OCI-LY7 (cell line): ENCODE data around the gene CCSAP. TPM values are rescaled to one million over a fixed set of nuclear protein-coding genes. Genes with fewer than 3 reads are reported as not detected.

Experiments
- BruUV-seq: library from RNA; stranded (reverse); fragments of 400-500 nt; replicated peaks from 2 replicates; lab custom pipeline; 2021; lab: Mats Ljungman, UMichigan
- CTCF ChIA-PET: fragments of 300-600 bp; sonication (Branson Sonifier 250); formaldehyde crosslinking; loops from one replicate; lab custom pipeline; 2022; ENCODE audit warnings: antibody characterized with exemption; ENCODE audit not compliant: unreplicated experiment; lab: Charles Lee
- POLR2A ChIA-PET: fragments of 300-600 bp; sonication (Branson Sonifier 250); formaldehyde crosslinking; loops from one replicate; lab custom pipeline; 2022; ENCODE audit warnings: antibody characterized with exemption; lab: Charles Lee
- DNase-seq: peaks from one replicate; pipeline ENCODE4 v3.0.0-alpha.2; 2015; ENCODE audit warnings: low spot score
- H2AFZ ChIP-seq: fragments of 200-600 bp; sonication (generic), shearing (Covaris generic); 2 replicates; pipeline ENCODE4 v1.6.1; 2014; ENCODE audit warnings: mild to moderate bottlenecking, antibody characterized with exemption, low read length, moderate library complexity
- H3K27ac ChIP-seq: fragments of 200-600 bp; sonication (generic); 2 replicates; pipeline ENCODE4 v1.5.1; 2014; ENCODE audit warnings: mixed run types, low read depth, mild to moderate bottlenecking, moderate library complexity, low read length, inconsistent platforms; ENCODE audit not compliant: poor library complexity, severe bottlenecking
- H3K36me3 ChIP-seq: fragments of 200-600 bp; sonication (generic); 2 replicates; pipeline ENCODE4 v1.6.1; 2014; ENCODE audit warnings: mild to moderate bottlenecking, antibody characterized with exemption, low read length, moderate library complexity, mixed read lengths; ENCODE audit not compliant: insufficient read depth
- H3K4me1 ChIP-seq: fragments of 200-600 bp; sonication (generic); 2 replicates; pipeline ENCODE4 v1.5.1; 2014; ENCODE audit warnings: mild to moderate bottlenecking, low read length; ENCODE audit not compliant: insufficient read depth, poor library complexity, severe bottlenecking
- H3K4me2 ChIP-seq: fragments of 200-600 bp; sonication (generic); 2 replicates; pipeline ENCODE4 v1.6.1; 2014; ENCODE audit warnings: mild to moderate bottlenecking, low read length
- H3K4me3 ChIP-seq: fragments of 200-600 bp; sonication (generic); 2 replicates; pipeline ENCODE4 v1.5.1; 2014; ENCODE audit warnings: mild to moderate bottlenecking, low read depth, low read length; ENCODE audit not compliant: poor library complexity, severe bottlenecking
- H3K79me2 ChIP-seq: fragments of 200-600 bp; sonication (generic); 2 replicates; pipeline ENCODE4 v1.6.1; 2016; ENCODE audit warnings: low read depth, mild to moderate bottlenecking, low read length, moderate library complexity, mixed read lengths; ENCODE audit not compliant: insufficient read depth
- H3K9me2 ChIP-seq: fragments of 200-600 bp; sonication (generic); 2 replicates; pipeline ENCODE4 v1.6.1; 2016; ENCODE audit warnings: mild to moderate bottlenecking, low read length, mixed read lengths; ENCODE audit not compliant: insufficient read depth
- H3K9me3 ChIP-seq: fragments of 200-600 bp; sonication (generic); 2 replicates; pipeline ENCODE4 v1.6.1; 2014; ENCODE audit warnings: mild to moderate bottlenecking, mixed run types, low read length, mixed read lengths
- H4K20me1 ChIP-seq: fragments of 200-600 bp; sonication (generic); 2 replicates; pipeline ENCODE4 v1.6.1; 2014; ENCODE audit warnings: mild to moderate bottlenecking, antibody characterized with exemption, low read length, moderate library complexity, mixed read lengths; ENCODE audit not compliant: insufficient read depth
- EZH2phosphoT487 ChIP-seq: fragments of 200-600 bp; sonication (generic); IDR thresholded peaks from 2 replicates; pipeline ENCODE4 v1.6.1; 2018; ENCODE audit warnings: low read depth, borderline replicate concordance, mild to moderate bottlenecking, mixed run types, antibody characterized with exemption, low read length, moderate library complexity, mixed read lengths
- intact Hi-C: fragments of 100-400 bp; cut with micrococcal nuclease; formaldehyde crosslinking; loops from one replicate; pipeline ENCODE4 v1.10.0; 2022; ENCODE audit not compliant: unreplicated experiment
- total RNA-seq, 2 experiments: library from RNA; depleted of rRNA in 1 of 2; stranded (reverse); fragments of >200 nt in 1 of 2; shearing (Covaris generic) in 1 of 2; gene quantifications; 2 replicates each; pipeline ENCODE4 v1.2.3, GENCODE V29; 2014 to 2022
- TF ChIP-seq, protein P1 (sequence below): fragments of 200-600 bp; sonication (generic); conservative IDR thresholded peaks from 2 replicates; pipeline ENCODE4 v1.5.1; 2014; ENCODE audit warnings: mild to moderate bottlenecking, antibody characterized with exemption, low read length, moderate library complexity, mixed read lengths

Gene CCSAP
- total RNA-seq, 2 experiments from 2014 or later = 10.5 to 15.7 TPM

DNA sequence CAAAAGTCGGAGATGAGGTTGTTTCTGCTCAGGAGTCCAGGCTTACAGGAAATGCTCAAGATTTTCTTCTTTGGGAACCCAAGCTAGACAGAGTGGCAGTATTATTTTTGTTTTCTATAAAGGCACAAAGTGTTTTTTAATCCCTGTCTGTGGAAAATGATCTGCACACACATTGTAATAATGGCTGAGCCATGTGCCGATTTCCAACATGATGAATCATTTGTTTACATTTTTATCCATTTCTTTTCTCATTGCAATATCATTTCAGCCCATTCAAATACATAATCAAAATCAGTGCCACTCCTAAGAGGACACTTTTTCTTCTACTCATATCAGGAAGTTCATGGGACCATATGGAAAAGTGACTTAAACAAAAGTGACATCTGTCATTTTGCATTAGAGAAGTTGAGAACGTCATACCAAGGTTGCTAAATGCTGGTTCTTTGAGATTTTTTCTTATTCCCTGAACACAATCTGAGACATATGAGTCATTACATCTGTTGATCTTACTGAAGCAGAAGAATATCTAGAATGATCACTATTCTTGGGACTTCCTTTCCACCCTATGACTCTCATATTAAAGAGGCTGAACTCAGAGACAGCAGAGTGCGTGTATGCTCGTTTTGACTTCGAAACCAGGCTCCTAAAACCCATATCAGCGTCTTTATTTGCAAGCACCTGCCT, 46.2 kb upstream of the CCSAP start:
- ChIA-PET CTCF (no interaction called here), POLR2A (interaction anchor here (0.6 kb wide), 1 partner anchor 33 kb away, joined by 3 read pairs; no protein-coding TSS in a partner anchor)
- Histone ChIP-seq H3K4me2 (no peak overlapping the region), H3K4me3 (no peak overlapping the region), H3K27ac (no peak overlapping the region), H3K9me2 (no peaks in the 10 kb centered on the region), H3K4me1 (no peaks in the 10 kb centered on the region), H3K79me2 (no peaks in the 10 kb centered on the region), H4K20me1 (no peaks in the 10 kb centered on the region), H3K9me3 (no peaks in the 10 kb centered on the region), H2AFZ (no peak overlapping the region), H3K36me3 (no peaks in the 10 kb centered on the region)
- TF ChIP-seq EZH2phosphoT487 = no peak
- DNase-seq = no peak
- intact Hi-C loops = no loop called here
- no TSS peak for BruUV-seq

DNA sequence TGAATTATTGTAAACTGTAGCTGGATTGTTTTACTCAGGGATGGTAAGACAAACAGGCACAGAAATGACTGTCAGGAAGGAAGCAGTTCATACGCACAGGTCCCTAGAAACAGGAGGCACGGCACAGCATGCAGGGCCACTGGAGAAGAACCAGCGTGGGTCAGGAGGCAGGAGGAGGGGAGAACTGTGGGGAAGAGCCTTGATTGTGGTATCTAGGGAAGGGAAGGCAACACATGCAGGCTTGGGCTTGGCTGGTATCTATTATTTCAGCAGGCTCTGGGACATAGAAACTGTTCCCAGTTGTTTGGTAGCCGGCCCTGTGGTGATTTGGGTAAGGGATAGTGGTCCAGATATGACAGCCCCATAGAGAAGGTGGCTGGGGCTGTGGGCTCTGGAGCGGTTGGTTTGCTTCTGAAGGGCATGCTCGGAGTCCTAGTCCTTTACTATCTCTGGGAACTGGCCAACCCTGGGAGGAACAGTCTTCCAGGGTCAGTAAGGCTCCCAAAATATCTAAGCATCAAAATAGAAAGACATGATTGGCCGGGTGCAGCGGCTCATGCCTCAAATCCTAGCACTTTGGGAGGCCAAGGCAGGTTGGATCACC, 43.1 kb upstream of the CCSAP start:
- H3K27ac ChIP-seq = no peak overlapping the region
- H3K36me3 ChIP-seq = no peaks in the 10 kb centered on the region
- H3K9me2 ChIP-seq = no peaks in the 10 kb centered on the region
- BruUV-seq = no TSS peak
- CTCF ChIA-PET = no interaction called here
- no peak for DNase-seq
- no peaks in the 10 kb centered on the region for H4K20me1 ChIP-seq
- no peaks in the 10 kb centered on the region for H3K79me2 ChIP-seq
- no peaks in the 10 kb centered on the region for H3K4me1 ChIP-seq
- no peaks in the 10 kb centered on the region for H3K9me3 ChIP-seq
- H2AFZ ChIP-seq = no peak overlapping the region
- POLR2A ChIA-PET = no interaction called here
- TF ChIP-seq, protein P1, sequence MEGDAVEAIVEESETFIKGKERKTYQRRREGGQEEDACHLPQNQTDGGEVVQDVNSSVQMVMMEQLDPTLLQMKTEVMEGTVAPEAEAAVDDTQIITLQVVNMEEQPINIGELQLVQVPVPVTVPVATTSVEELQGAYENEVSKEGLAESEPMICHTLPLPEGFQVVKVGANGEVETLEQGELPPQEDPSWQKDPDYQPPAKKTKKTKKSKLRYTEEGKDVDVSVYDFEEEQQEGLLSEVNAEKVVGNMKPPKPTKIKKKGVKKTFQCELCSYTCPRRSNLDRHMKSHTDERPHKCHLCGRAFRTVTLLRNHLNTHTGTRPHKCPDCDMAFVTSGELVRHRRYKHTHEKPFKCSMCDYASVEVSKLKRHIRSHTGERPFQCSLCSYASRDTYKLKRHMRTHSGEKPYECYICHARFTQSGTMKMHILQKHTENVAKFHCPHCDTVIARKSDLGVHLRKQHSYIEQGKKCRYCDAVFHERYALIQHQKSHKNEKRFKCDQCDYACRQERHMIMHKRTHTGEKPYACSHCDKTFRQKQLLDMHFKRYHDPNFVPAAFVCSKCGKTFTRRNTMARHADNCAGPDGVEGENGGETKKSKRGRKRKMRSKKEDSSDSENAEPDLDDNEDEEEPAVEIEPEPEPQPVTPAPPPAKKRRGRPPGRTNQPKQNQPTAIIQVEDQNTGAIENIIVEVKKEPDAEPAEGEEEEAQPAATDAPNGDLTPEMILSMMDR = no peak
- no peak for TF ChIP-seq EZH2phosphoT487
- no peak overlapping the region for H3K4me2 ChIP-seq
- intact Hi-C loops = no loop called here
- H3K4me3 ChIP-seq = no peak overlapping the region

DNA sequence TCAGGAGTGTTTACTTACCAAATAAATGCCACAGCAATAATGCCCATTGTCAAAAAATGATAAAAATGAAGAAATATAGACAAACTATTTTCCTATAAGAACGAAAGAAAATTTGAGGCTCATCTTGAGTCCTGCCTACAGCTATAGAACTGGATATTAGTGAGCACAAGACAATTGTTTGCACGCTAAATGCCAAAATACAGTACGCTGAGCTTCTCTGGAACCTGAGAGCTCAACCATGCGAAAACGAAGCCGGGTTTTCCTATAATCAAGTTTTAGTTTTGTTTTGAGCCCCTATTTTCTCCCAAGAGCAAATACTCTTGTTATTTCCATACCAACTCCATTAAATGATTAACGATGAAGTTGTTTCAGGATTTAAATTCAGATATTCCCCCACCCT, 42.0 kb upstream of the CCSAP start:
- intact Hi-C loops = no loop called here
- no peaks in the 10 kb centered on the region for H3K79me2 ChIP-seq
- TF ChIP-seq EZH2phosphoT487 = no peak
- TF ChIP-seq, protein P1 = no peak
- ChIA-PET POLR2A (no interaction called here), CTCF (no interaction called here)
- H3K9me3 ChIP-seq = no peaks in the 10 kb centered on the region
- no peak for DNase-seq
- H3K4me1 ChIP-seq = no peaks in the 10 kb centered on the region
- no peak overlapping the region for H3K4me3 ChIP-seq
- BruUV-seq = no TSS peak
- H2AFZ ChIP-seq = no peak overlapping the region
- no peaks in the 10 kb centered on the region for H4K20me1 ChIP-seq
- no peak overlapping the region for H3K27ac ChIP-seq
- no peak overlapping the region for H3K4me2 ChIP-seq
- no peaks in the 10 kb centered on the region for H3K36me3 ChIP-seq
- no peaks in the 10 kb centered on the region for H3K9me2 ChIP-seq
